Activated B cell treated with CpG ODN at 0.5 μM for 24 hours (primary cell): ENCODE results near the gene FSD1L. TPM values are rescaled to one million over a fixed set of nuclear protein-coding genes. Genes with fewer than 3 reads are reported as not detected.
"Not testable (repeated sequence)": the region's sequence is repeated elsewhere in the genome, so short reads cannot be mapped to it uniquely, and the experiment has no call there.

ENCODE experiments used
- ATAC-seq: fragments of 200-7000 bp; cut with Tn5 transposase; one replicate; pipeline ENCODE4 v1.10.0; 2021; ENCODE audit warnings: low read depth, mild to moderate bottlenecking, moderate library complexity
- CTCF ChIA-PET: fragments of 350-600 bp; sonication (Branson Sonifier 250); formaldehyde crosslinking; loops from one replicate; lab custom pipeline; 2021; ENCODE audit warnings: antibody characterized with exemption; lab: Charles Lee
- POLR2A ChIA-PET: fragments of 350-600 bp; sonication (Branson Sonifier 250); formaldehyde crosslinking; loops from one replicate; lab custom pipeline; 2021; ENCODE audit warnings: antibody characterized with exemption; lab: Charles Lee
- DNase-seq: peaks from one replicate; pipeline ENCODE4 v3.0.0; 2022
- H3K27ac Mint-ChIP-seq: one replicate; pipeline ENCODE4 v1.8.0; 2020; ENCODE audit warnings: mixed read lengths
- H3K27me3 Mint-ChIP-seq: one replicate; pipeline ENCODE4 v1.8.0; 2021; ENCODE audit warnings: mixed read lengths
- H3K36me3 Mint-ChIP-seq: one replicate; pipeline ENCODE4 v1.8.0; 2021; ENCODE audit warnings: low read depth, mixed read lengths
- H3K4me1 Mint-ChIP-seq: one replicate; pipeline ENCODE4 v1.8.0; 2021; ENCODE audit warnings: mixed read lengths
- H3K4me3 Mint-ChIP-seq: one replicate; pipeline ENCODE4 v1.8.0; 2020; ENCODE audit warnings: mild to moderate bottlenecking, mixed read lengths
- H3K9me3 Mint-ChIP-seq: one replicate; pipeline ENCODE4 v1.8.0; 2020; ENCODE audit warnings: mixed read lengths
- CTCF ChIP-seq: fragments of 200-600 bp; IDR thresholded peaks from one replicate; pipeline ENCODE4 v1.8.0; 2022; ENCODE audit warnings: antibody characterized with exemption, mild to moderate bottlenecking
- intact Hi-C: fragments of 100-400 bp; cut with micrococcal nuclease; formaldehyde crosslinking; loops from one replicate; pipeline ENCODE4 v1.15.1; 2024
- total RNA-seq: library from RNA; stranded (reverse); gene quantifications from 2 replicates; pipeline ENCODE4 v1.2.3, GENCODE V29; 2022

FSD1L gene
- total RNA-seq, 1 donor from 2014 or later: 12.4 TPM

- intact Hi-C loops: no loop called here
- DNase-seq: no peak
- ATAC-seq: no peak
- Mint-ChIP-seq H3K9me3 (no peaks in the 10 kb centered on the region), H3K27me3 (no peaks in the 10 kb centered on the region), H3K4me1 (peaks cover 9% of the 10 kb centered on the region), H3K4me3 (no peak overlapping the region), H3K36me3 (peaks cover 2% of the 10 kb centered on the region), H3K27ac (no peak overlapping the region)
- ChIA-PET CTCF (no interaction called here), POLR2A (no interaction called here)
- TF ChIP-seq CTCF: no peak
These were observed 59.4 kb downstream of the FSD1L start for GRCh38 chr9:105507096-105507790.

DNA sequence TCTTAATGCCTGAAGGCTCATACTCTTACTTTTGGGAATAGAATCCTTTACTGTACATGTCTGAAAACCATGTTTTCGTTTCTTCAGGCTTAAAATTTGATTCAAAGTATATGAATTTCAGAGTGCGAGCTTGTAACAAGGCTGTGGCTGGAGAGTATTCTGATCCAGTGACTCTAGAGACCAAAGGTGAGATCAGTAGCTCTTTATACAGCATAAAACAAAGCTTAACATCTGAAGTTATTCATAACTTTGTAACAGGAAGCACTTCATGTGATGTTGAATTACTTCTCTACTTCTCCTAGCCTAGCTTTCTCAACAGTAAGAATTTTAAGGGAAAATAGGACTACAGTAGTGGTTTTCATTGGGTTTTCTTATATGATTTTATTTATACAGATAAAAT is 60.7 kb downstream of the FSD1L start:
- ChIA-PET POLR2A (no interaction called here), CTCF (no interaction called here)
- H3K4me1 Mint-ChIP-seq: peaks cover 9% of the 10 kb centered on the region
- DNase-seq: no peak
- no peaks in the 10 kb centered on the region for H3K27me3 Mint-ChIP-seq
- no peak overlapping the region for H3K27ac Mint-ChIP-seq
- TF ChIP-seq CTCF: no peak
- intact Hi-C loops: no loop called here
- H3K4me3 Mint-ChIP-seq: no peak overlapping the region
- H3K9me3 Mint-ChIP-seq: no peaks in the 10 kb centered on the region
- peaks cover 4% of the 10 kb centered on the region for H3K36me3 Mint-ChIP-seq
- no peak for ATAC-seq

DNA sequence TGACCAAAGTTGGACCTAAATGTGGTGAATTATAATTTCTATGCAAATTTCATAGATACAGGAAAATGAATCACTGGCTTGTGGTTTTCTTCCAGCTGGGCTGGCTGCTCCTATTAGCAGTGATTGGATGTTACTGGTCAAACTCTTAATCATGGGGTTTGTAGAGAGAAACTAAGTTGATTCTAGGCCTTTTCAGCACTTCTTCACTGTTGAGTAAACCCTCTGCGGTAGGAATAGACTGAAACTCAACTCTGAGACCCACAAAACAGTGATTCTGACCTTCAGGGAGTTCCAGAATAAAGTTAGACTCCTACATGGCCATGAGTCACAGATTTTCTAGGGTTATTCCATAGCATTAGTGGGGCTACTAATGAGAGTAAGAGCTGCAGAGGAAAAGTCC is 62.2 kb downstream of the FSD1L start:
- Mint-ChIP-seq H3K4me1 (peaks cover 9% of the 10 kb centered on the region), H3K27me3 (no peaks in the 10 kb centered on the region), H3K9me3 (no peaks in the 10 kb centered on the region), H3K4me3 (no peak overlapping the region), H3K27ac (peak overlapping the region; percentile 56), H3K36me3 (peaks cover 12% of the 10 kb centered on the region)
- ChIA-PET POLR2A (interaction anchor here (1.2 kb wide), 1 partner anchor 10 kb away, joined by 4 read pairs; no protein-coding TSS in a partner anchor), CTCF (no interaction called here)
- DNase-seq (no peak), ATAC-seq (no peak)
- TF ChIP-seq CTCF: no peak
- intact Hi-C loops: no loop called here

DNA sequence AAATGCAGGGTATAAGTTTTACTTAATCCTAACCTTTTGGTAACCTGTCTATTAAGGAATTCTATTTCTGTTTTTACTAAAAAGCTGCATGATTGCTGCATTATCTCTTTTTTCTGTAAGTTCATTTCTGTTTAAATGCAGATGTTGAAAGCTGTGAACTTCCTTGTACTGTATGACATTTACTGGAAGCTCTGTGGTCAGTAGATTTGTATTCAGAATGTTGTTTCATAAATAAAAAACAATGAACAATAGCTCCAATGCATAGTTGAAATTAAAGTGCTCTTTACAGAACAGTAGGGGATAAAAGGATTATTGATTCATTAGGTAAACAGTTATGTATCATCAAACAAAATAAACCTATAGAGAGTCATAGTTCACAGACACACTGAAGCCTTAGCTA is 63.6 kb downstream of the FSD1L start:
- H3K36me3 Mint-ChIP-seq: peaks cover 12% of the 10 kb centered on the region
- no peak for TF ChIP-seq CTCF
- peaks cover 9% of the 10 kb centered on the region for H3K4me1 Mint-ChIP-seq
- intact Hi-C loops: no loop called here
- ChIA-PET CTCF (no interaction called here), POLR2A (interaction anchor here (1.2 kb wide), 1 partner anchor 11 kb away, joined by 4 read pairs; no protein-coding TSS in a partner anchor)
- H3K4me3 Mint-ChIP-seq: no peak overlapping the region
- ATAC-seq: no peak
- no peak overlapping the region for H3K27ac Mint-ChIP-seq
- H3K9me3 Mint-ChIP-seq: no peaks in the 10 kb centered on the region
- H3K27me3 Mint-ChIP-seq: no peaks in the 10 kb centered on the region
- DNase-seq: no peak

GRCh38 chr9:105515811-105516413 is 68.1 kb downstream of the FSD1L start:
- ATAC-seq: no peak

DNA sequence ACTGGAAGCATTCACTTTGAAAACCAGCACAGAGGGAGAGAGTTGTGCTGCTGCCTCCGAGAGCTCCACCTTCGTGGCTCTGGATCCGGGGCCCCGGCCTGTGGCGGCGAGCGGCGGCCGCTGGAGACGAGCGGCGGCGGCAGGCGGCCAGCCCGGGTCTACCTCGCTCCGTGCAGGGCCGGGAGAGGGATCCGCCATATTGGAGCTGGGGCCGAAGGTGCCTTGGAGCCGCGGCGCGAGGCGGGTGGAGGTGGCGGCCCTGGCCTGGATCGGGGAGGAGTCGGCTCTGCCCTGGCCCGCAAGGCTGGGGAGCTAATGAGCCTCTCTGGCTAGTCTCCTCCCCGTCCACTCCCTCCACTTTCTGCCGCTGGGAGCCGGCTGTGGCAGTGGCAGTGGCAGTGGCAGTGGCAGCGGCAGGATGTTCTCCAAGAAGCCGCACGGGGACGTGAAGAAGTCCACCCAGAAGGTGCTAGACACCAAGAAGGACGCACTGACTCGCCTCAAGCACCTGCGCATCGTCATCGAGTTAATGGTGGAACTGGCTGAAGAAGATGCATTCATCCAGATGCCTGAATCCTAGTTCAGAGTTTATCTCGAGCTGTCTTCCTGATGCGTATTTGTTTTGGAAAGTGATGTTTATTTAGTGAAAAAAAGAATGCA is 72.0 kb downstream of the FSD1L start:
- H3K36me3 Mint-ChIP-seq, H3K27me3 Mint-ChIP-seq, POLR2A ChIA-PET, intact Hi-C loops, H3K27ac Mint-ChIP-seq, CTCF ChIA-PET, H3K4me3 Mint-ChIP-seq, H3K4me1 Mint-ChIP-seq, H3K9me3 Mint-ChIP-seq: not testable (repeated sequence)
- ATAC-seq: peak; percentile 94
- DNase-seq: peak; percentile 44

More at GRCh38 chr9:105515811-105516413, 68.1 kb downstream of the FSD1L start:
- no peak overlapping the region for H3K4me3 Mint-ChIP-seq
- POLR2A ChIA-PET: no interaction called here
- H3K27ac Mint-ChIP-seq: no peak overlapping the region
- H3K4me1 Mint-ChIP-seq: no peaks in the 10 kb centered on the region
- TF ChIP-seq CTCF: no peak
- CTCF ChIA-PET: no interaction called here
- intact Hi-C loops: no loop called here
- no peaks in the 10 kb centered on the region for H3K9me3 Mint-ChIP-seq
- no peaks in the 10 kb centered on the region for H3K27me3 Mint-ChIP-seq
- peaks cover 15% of the 10 kb centered on the region for H3K36me3 Mint-ChIP-seq
- no peak for DNase-seq

GRCh38 chr9:105520992-105521391 is 73.2 kb downstream of the FSD1L start:
- H3K4me1 Mint-ChIP-seq, CTCF ChIA-PET, H3K9me3 Mint-ChIP-seq, H3K4me3 Mint-ChIP-seq, POLR2A ChIA-PET, H3K27me3 Mint-ChIP-seq, intact Hi-C loops, ATAC-seq, H3K36me3 Mint-ChIP-seq, H3K27ac Mint-ChIP-seq, DNase-seq: not testable (repeated sequence)
